GM18517 (cell line): Measurements from ENCODE around the gene CAP2.
"Not testable (repeated sequence)": the region's sequence is repeated elsewhere in the genome, so short reads cannot be mapped to it uniquely, and the experiment has no call there.

Experiments used
- ATAC-seq: cut with Tn5 transposase; IDR thresholded peaks from one replicate; pipeline ENCODE4 v1.9.1; 2021; ENCODE audit warnings: mild to moderate bottlenecking, moderate library complexity; ENCODE audit not compliant: unreplicated experiment

CAP2 gene

DNA sequence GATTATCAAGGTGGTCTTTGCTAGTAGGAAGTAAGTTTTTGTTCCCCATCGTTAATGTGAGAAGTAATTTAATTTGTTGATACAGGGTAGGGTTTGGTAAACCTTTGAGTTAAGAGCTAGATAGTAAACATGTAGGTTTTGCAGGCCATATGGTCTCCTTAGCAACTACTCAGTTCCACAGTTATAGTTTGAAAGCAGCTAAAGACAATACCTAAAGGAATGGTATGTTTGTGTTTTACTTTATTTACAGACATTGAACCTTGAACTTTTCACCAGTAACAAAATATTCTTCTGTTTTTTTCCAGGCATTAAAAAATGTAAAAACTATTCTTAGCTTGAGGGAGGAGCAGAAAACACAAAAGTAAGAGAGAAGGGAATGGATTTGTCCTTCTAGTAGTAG, 1.7 kb downstream of the CAP2 start:
- ATAC-seq, result no peak

DNA sequence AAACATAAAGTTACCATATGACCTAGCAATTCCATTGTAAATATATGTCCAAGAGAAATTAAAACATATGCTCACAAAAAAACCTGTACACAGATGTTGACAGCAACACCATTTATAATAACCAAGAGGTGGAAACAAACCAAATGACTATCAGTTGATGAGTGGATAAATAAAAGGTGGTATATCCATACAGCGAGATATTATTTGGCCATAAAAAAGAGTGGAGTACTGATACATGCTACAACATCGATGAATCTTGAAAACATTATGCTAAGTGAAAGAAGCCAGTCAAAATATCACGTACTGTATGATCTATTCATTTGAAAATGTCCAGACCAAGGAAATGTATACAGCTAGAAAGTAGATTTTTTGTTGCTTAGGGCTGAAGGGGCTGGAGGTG, 2.9 kb downstream of the CAP2 start:
- no peak for ATAC-seq

GRCh38 chr6:17397764-17398194, 4.4 kb downstream of the CAP2 start:
- no peak for ATAC-seq

- ATAC-seq, result peak; percentile 87
Observed at GRCh38 chr6:17405181-17405943, 12.0 kb downstream of the CAP2 start.

GRCh38 chr6:17405944-17406245, 12.5 kb downstream of the CAP2 start:
- ATAC-seq, result no peak

DNA sequence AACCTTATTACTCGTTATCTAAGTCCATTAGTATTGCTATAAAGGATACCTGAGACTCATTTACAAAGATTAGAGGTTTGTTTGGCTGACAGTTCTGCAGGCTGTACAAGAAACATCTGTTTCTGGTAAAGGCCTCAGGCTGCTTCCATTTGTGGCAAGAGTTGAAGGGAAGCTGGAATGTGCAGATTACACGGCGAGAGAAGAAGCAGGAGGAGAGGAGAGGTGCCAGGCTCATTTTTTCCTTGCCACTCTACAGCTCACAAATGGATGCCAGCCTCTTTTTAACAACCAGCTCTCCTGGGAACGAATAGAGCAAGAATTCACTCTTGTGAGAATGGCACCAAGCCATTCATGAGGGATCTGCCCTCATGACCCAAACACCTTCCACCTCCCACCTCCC, 14.7 kb downstream of the CAP2 start:
- no peak for ATAC-seq

DNA sequence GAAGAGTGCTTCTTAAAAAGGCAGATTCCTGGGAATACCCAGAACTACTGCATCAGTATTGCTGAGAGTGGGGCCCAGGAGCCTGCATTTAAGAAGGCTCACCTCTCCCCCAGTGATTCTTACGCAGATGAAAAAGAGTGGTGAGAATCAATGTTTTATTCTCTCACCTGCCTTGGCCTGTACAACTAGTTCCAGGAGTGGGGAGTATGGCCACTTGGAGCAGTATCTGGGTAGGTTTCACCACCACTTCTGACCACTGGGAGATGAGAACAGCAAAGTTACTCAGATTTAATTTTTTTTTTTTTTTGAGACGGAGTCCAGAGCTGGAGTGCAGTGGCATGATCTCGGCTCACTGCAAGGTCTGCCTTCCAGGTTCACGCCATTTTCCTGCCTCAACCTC, 16.9 kb downstream of the CAP2 start:
- ATAC-seq, result no peak

DNA sequence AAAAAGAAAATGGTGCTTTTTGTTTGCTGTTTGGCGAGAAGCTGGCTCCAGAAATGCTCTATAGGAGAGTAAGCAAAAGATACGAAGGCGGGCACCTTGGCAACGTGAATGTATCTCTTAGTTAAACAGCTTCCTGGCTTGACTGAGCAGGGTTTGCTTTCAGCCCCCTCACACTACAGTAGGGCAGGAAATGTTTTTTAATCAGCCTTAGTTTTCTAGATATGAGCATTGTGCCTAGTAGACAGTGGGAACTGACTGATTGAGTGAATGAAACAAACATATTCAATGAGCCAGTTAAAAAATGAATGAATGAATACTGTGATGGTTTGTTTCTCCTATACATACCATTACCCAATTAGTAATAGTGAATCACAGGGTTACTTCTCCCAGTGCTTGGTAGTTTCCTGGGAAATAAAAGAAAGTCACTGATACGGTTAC, 19.9 kb downstream of the CAP2 start:
- ATAC-seq, result no peak

- not testable (repeated sequence) for ATAC-seq
Observed at GRCh38 chr6:17414395-17414794, 21.0 kb downstream of the CAP2 start.

- ATAC-seq, result no peak
Observed at GRCh38 chr6:17415321-17415720, 21.9 kb downstream of the CAP2 start.

DNA sequence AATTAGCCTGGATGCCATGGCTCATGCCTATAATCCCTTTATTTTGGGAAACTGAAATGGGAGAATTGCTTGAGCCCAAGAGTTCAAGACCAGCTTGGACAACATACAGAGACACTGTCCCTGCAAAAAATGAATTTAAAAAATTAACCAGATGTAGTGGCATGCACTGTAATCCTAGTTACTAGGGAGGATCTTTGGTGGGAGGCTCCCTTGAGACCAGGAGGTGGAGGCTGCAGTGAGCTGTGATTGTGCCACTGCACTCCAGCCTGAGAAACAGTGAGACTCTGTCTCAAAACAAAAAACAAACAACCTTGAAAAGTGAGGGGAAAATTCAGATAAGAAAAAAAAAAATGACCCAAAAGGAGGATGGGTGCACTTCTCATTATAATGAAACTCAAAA, 23.4 kb downstream of the CAP2 start:
- no peak for ATAC-seq

GRCh38 chr6:17417817-17418216, 24.4 kb downstream of the CAP2 start:
- ATAC-seq, result no peak

DNA sequence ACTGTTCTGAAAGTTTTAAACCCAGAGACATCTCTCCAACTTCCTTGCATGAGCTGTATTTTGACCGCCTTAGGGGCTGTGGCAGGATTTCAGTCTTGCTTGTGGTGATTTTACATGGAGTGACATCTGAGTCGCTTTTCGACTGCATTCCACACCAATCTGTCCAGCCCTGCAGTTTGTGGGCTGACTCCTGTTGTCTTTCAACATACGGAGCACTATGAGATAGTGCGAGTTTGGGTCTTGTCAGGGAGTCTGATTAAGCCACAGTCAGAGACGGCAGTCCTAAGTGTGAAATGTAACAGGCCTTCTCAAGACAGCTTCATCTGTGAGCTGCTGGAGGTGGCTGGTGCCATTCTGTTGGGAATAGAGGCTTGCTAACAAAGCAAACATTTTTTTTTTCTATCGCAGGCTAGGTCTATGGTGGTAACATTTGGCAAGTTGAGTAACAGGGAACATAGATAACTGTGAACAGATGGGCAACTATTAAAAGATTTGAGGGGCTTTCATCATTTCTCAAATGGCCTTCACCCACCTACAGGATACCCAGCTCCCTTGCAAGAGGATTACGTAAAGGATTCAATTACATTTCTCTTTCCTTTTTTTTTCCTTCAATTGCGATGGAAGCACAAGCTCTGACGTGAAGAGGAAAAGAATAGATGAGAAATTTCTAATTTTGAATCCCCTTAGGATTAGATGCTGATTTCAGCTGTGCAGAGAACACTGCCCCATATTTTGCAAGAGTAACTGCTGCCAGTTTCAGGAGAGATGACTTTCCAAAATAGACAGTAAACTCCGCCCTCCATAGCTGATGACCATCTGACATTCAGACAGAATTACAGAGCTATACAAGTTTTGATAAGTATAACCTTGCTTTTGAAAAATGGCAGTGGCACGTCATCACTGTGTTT, 25.1 kb downstream of the CAP2 start:
- no peak for ATAC-seq

DNA sequence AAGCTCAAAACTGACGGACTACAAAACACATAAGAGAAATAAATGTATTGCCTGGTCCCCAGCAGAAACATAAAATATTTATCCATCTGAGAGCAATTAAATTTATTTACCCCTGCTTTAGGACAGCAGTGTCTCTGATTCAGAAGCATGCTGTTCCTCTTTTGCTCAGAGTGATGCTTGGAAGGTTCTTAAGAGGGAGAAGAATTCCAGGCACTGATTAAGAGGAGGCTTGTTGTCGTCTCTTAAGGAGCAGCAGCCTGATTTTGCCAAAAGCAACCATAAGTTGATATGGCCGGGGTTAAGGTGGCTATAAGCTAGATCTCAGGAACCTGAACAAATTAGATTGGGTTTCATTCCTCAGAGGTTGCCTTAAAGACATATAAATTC, 25.8 kb downstream of the CAP2 start:
- no peak for ATAC-seq

GRCh38 chr6:17420368-17420767, 27.0 kb downstream of the CAP2 start:
- ATAC-seq, result no peak

DNA sequence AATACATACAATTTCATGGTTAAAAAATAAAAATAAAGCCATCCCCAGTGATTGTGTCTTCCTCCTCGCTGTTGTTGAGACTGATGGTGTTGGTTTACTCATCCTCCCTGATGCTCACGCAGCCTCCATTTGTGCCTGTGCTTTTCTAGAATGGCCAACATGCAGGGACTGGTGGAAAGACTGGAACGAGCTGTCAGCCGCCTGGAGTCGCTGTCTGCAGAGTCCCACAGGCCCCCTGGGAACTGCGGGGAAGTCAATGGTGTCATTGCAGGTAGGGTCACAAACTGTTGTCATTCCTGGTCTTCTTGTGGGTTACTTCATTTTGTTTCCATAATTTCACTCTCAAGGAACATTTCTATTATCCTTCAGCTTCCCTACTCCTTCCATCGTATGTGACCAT, 28.0 kb downstream of the CAP2 start:
- no peak for ATAC-seq

GRCh38 chr6:17423026-17423425, 29.6 kb downstream of the CAP2 start:
- no peak for ATAC-seq

- ATAC-seq, result no peak
Observed at GRCh38 chr6:17427062-17427461, 33.7 kb downstream of the CAP2 start.

DNA sequence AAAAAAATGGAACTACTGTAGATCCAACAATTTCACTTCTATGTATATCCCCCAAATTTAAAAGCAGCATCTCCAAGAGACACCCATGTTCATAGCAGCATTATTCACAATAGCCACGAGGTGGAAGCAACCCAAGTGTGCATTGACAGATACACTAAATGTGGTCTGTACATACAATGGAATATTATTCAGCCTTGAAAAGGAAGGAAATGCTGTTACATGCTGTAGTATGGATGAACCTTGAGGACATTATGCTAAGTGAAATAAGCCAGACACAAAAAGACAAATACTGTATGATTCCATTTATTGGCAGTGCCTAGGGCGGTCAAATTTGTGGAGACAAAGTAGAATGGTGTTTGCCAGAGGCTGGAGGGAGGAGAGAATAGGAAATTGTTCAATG, 34.2 kb downstream of the CAP2 start:
- ATAC-seq, result no peak

DNA sequence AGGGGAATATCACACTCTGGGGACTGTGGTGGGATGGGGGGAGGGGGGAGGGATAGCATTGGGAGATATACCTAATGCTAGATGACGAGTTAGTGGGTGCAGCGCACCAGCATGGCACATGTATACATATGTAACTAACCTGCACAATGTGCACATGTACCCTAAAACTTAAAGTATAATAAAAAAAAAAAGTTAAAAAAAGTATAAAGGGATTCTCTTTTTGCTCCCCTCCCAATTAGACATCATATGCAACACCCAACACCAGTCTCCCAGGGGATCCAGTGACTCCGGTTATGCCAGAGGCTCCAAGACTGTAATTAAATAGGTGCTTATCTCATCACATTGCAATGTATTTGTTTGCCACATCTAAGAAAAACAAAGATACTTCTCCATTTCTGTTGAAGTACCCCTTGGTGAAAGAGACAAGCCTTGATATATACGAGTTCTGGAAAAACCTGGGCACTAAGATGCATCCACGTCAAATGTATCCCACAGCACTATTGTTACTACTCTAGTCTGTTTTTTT, 35.3 kb downstream of the CAP2 start:
- ATAC-seq, result not testable (repeated sequence)

GRCh38 chr6:17429383-17430061, 36.1 kb downstream of the CAP2 start:
- ATAC-seq, result no peak
